ENCODE results near the gene APEX1.

DNA sequence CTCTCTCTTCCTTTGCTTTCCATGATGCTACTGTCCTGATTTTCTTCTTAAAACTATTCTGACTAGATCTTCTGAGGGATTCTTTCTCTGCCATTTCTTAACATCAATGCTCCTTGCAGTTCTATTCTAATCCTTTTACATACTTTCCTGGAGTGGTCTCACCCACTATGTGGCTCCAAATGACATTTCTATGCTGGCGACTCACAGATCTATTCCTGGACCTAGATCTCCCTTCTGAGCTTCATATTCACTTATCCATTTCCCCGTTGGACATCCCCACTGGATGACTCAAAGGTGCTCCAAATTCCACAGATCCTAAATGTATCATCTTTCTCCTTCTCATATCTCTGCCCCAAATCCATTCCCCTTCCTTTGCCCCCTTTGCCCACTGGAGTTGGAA is 45.8 kb upstream of the APEX1 start:
- no peak for TF ChIP-seq EZH2 (IDR thresholded peaks at IDR 0.05; ENCODE audit: insufficient read depth, poor library complexity, severe bottlenecking)
- TF ChIP-seq EZH2phosphoT487 (IDR thresholded peaks at IDR 0.05; ENCODE audit: insufficient read depth, low read depth) = no peak

Measured in GM23248 (cell line).